ENCODE results near the gene GPR35.
A peak's percentile ranks its signal among the peaks of the same experiment; 100 is the strongest.
"Not testable (repeated sequence)": the region's sequence is repeated elsewhere in the genome, so short reads cannot be mapped to it uniquely, and the experiment has no call there.

Gene GPR35

GRCh38 chr2:240603081-240603835 is 22.0 kb upstream of the GPR35 start:
- DNase-seq: no peak

DNA sequence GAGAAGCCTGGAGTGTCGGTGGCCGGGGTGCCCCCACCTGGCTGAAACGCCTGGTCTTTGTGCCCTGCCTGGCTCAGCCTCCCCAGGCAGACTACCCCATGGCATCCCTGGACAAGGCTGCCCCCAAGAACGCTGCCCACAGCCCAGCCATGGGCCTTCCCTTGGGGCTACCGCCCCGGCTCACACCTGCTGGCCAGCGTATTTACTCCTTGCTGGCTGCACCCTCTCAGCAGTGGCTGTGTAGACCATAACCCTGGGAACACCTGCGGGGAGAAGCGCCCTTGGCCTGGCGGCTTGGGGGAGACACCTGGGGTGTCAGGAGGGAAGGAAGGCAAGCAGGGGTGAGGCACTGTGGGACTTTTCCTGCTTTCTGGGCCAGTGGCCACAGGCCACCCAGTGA is 21.4 kb upstream of the GPR35 start:
- DNase-seq: no peak

- DNase-seq: no peak
Measured at GRCh38 chr2:240604291-240604938, 20.9 kb upstream of the GPR35 start.

GRCh38 chr2:240604939-240605716 is 20.2 kb upstream of the GPR35 start:
- DNase-seq: no peak

GRCh38 chr2:240605867-240606743 is 19.2 kb upstream of the GPR35 start:
- no peak for DNase-seq

- peak; percentile 73 for DNase-seq
Measured at GRCh38 chr2:240611601-240612210, 13.6 kb upstream of the GPR35 start.

DNA sequence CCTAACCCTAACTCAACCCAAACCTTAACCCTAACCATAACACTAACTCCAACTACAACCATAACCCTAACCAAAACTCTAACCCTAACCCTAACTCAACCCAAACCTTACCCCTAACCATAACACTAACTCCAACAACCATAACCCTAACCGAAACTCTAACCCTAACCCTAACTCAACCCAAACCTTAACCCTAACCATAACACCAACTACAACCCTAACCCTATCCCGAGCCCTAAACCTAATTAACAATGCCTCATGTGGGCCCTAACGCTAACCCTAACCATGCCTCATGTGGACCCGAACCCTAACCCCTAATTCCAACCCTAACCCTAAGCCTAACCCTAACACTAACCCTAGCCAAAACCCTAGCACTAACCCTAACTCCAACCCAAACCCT is 11.5 kb upstream of the GPR35 start:
- DNase-seq: no peak

DNA sequence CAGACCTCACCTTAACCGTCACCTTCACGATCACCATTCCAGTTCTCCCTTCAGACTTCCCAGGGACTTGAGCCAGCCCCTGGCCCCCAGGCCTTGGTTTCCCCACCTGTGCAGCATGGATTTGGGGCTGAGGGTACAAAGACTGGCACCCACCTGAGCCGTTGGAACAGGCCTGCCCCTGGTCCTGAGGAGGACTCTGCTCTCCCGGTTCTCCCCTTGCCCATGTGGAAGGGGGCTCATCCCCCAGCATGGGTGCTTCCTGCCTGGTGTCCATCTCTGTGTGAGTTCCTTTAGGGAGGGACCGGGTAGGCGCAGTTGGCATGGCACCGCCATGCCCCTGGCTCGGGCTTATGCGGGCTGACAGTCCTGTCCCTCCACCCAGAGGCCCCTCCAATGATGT is 10.9 kb upstream of the GPR35 start:
- no peak for DNase-seq

- no peak for DNase-seq
Measured at GRCh38 chr2:240615396-240615795, 9.9 kb upstream of the GPR35 start.

DNA sequence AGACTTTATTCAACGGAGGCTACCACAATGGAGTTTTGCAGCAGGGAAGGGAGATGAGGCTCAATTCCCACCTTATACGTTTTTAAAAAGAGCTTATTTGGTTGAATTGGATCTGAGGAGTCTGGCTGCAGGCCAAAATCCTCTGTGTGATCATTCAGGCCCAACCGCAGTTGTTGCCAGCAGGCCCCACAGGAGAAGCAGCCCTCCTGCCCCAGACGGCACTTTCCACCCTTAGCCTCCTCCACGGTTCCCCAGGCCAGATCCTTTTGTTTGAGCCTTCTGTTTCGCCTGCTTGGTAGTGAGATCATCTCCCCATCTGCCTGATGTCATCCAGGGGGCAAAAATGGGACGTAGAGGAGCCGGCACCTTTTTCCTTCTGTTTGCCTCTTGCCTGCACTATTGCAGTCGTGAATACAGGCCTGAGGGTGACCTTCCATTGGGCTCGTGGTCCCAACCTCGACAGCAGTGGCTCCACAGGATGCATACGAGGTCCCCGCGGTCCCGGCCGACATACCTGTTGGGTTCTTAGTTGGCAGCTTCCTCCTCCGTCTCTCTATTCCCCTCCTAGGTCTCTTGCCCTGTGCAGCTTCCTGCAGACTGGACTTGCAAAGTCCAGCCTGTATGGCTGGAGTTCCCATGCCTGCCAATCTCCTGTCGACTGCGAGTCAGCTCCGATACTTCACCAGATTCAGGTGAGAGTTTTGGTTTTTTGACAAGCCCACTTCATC is 9.3 kb upstream of the GPR35 start:
- no peak for DNase-seq

DNA sequence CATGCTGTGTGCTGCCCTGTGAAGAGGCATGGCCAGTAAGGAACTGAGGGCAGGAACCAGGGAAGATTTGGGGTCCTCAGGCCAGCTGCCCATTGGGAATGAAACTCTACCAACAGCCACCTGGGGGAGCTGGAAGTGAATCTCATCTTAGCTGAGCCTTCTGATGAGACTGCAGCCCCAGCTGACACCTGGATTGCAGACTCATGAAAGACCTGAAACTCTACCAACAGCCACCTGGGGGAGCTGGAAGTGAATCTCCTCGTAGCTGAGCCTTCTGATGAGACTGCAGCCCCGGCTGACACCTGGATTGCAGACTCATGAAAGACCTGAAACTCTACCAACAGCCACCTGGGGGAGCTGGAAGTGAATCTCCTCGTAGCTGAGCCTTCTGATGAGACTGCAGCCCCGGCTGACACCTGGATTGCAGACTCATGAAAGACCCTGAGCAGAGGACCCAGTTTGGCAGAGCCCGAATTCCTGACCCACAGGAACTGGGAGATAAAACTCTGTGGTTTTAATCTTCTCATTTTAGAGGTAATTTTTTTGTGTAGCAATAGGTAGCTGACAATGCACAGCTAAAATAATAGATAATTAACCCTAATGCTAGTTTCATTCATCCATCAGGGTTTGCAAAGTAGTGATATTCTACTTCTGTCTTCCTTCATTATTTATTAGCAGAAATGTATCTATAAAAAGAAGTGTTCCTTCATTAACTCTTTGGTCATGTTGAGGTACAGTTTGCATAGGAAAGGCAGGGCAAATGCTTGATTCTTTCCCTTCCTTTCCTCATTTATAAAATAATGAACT is 8.2 kb upstream of the GPR35 start:
- DNase-seq: not testable (repeated sequence)

DNA sequence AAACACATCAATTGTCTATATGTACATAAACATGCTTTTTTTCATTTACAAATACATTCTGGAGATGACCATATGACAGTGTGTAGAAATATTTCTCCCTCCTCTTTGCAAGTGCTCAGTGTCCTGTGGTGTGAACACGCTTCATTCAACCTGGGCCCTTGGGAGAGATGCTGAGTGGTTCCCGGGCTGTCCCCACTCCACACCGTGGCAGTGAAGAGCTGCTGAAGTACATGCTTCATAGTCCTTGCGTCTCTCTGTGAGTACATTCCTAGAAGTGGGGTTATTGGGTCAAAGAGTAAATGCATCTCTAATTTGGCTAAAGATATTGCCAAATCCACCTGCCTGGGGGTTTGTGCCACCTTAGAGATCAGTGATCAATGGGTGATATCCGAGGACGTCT is 6.5 kb upstream of the GPR35 start:
- no peak for DNase-seq

DNA sequence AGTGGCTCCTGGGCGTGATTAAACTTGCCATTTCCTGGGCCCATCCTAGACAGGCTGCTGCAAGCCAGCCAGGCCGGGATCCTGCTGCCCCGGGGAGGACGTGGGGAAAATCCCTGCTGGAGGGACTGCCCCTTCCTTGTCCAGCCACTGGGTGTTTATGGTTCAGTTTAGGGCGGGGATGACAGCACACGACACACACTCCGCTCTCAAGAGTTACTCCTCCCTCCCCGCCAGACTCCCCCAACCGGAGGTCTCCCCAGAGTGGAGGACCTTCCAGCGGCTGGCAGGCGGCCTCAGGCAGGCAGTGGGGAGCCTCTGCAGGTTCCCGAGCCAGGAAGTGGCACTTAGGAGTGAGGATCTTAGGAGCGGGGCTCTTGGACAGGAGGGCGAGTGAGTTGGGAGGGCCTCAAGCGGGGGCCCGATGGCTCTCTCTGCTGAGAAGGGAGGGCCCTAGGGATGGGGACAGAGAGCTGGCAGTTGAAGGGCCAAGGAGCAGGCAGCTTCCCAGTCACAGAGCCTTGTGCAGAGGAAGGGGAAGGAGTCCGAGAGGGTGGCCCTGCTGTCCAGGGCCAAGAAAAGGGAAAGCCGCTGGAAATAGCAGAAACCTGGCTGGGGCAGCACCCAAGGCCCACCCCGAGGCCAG is 5.7 kb upstream of the GPR35 start:
- no peak for DNase-seq

- DNase-seq: no peak
Measured at GRCh38 chr2:240620149-240620731, 5.0 kb upstream of the GPR35 start.

DNA sequence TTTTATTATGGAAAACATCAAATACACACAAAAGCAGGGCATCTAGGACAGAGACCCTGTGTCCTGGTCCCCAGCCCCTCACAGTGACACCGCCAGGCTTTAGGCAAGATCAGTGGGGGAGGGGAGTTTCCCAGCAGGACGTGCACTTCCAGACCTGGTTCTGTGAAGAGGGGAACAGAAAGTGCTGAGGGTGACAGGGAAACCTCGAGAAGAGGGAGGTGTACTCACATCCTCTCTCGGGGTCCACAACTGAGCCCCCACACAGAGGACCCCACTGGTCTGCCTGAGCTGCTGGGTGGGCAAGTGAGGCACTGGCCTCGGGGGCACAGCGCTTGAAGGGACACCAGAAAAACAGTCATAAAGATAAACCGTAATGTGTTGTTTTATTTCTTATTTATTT is 4.4 kb upstream of the GPR35 start:
- DNase-seq: no peak

GRCh38 chr2:240622060-240622411 is 3.2 kb upstream of the GPR35 start:
- DNase-seq: no peak

DNA sequence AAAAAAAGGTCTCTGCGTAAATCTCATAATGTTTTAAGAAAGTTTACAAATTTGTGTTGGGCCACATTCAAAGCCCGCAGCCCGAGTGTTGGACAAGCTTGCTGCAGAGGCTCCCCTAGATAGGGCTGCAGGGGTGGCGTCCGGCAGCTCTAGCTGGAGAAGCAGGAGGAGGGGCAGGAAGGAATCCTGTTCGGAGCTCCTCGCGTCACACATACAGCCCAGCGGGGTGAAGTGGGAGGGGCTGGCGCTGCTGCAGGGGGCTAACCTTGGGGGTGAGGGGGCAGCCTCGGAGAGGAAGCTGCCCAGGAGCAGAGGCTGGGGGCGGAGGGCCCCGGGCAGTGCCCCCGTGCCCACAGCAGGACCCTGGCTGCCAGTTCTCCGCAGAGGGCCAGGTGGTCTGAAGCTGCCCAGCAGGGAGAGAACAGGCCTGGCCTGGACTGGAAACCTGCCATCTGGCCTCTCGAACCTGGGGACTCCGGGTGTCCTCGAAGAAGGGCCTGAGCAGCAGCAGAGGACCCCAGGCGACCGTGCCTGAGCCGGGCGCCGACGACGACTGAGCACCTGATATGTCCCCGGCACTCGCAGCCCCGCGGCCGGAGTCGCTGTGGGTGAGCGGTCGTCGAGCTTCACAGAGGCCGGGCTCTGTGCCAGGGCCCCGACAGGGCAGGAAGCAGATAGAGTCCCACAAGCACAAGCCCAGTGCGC is 2.6 kb upstream of the GPR35 start:
- DNase-seq: peak; percentile 59

GRCh38 chr2:240623531-240624010 is 1.7 kb upstream of the GPR35 start:
- no peak for DNase-seq

Data from GDM1 (cell line).